Vagina (tissue), 2 donors: Measurements from ENCODE around the gene TIMP3. TPM values are rescaled to one million over a fixed set of nuclear protein-coding genes. Genes with fewer than 3 reads are reported as not detected.

ENCODE experiments used
- DNase-seq, 2 donors: peaks; one replicate each; pipeline ENCODE4 v3.0.0-alpha.2; 2017; ENCODE audit errors: extremely low spot score in 2 of 2
- H3K27ac ChIP-seq: fragments of 200-600 bp; sonication (generic); one replicate; pipeline ENCODE4 v1.5.1; 2019
- H3K27me3 ChIP-seq: fragments of 200-600 bp; sonication (generic); one replicate; pipeline ENCODE4 v1.5.1; 2019
- H3K36me3 ChIP-seq, 2 donors: fragments of 200-600 bp; sonication (generic); one replicate each; pipeline ENCODE4 v1.5.1; 2017 to 2019
- H3K4me1 ChIP-seq: fragments of 200-600 bp; sonication (generic); one replicate; pipeline ENCODE4 v1.5.1; 2019
- H3K4me3 ChIP-seq, 2 donors: fragments of 200-600 bp; sonication (generic); 1 replicate in 1 of 2; 2 replicates in 1 of 2; pipeline ENCODE4 v1.5.1; 2016 to 2019
- H3K9me3 ChIP-seq: fragments of 200-600 bp; sonication (generic); one replicate; pipeline ENCODE4 v1.5.1; 2019
- POLR2A ChIP-seq, 2 donors: fragments of 450-650 bp; IDR thresholded peaks; one replicate each; pipeline ENCODE4 v1.6.1; 2017; ENCODE audit warnings: antibody characterized with exemption in 2 of 2, mild to moderate bottlenecking in 2 of 2, moderate library complexity in 2 of 2
- POLR2AphosphoS5 ChIP-seq, 2 donors: sonication (generic); formaldehyde crosslinking; IDR thresholded peaks; one replicate each; pipeline ENCODE4 v1.9.0; 2017; ENCODE audit warnings: antibody characterized with exemption in 2 of 2, mild to moderate bottlenecking in 2 of 2, low read depth in 1 of 2; ENCODE audit not compliant: insufficient read depth in 1 of 2
- intact Hi-C: fragments of 100-400 bp; cut with DNase I; formaldehyde crosslinking; loops from one replicate; pipeline ENCODE4 v1.15.1; 2023
- total RNA-seq: library from RNA; depleted of rRNA; stranded (reverse); fragments of >200 nt; gene quantifications from one replicate; pipeline ENCODE4 v1.2.3, GENCODE V29; 2016
- TF ChIP-seq, protein P1 (sequence below), 3 experiments: fragments of 450-650 bp in 2 of 3; fragments of 200-600 bp in 1 of 3; sonication (generic) in 1 of 3; IDR thresholded peaks; one replicate each; pipeline ENCODE4 v1.5.1; 2017 to 2019; ENCODE audit warnings: antibody characterized with exemption in 3 of 3, mild to moderate bottlenecking in 2 of 3, moderate library complexity in 2 of 3

The TIMP3 gene
- total RNA-seq, 1 donor from 2014 or later, result 262 TPM

DNA sequence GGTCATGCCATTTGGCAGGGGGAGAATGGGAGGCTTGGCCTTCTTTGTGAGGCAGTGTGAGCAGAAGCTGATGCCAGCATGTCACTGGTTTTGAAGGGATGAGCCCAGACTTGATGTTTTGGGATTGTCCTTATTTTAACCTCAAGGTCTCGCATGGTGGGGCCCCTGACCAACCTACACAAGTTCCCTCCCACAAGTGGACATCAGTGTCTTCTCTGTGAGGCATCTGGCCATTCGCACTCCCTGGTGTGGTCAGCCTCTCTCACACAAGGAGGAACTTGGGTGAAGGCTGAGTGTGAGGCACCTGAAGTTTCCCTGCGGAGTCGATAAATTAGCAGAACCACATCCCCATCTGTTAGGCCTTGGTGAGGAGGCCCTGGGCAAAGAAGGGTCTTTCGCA is 59.8 kb downstream of the TIMP3 start:
- TF ChIP-seq POLR2AphosphoS5 (IDR thresholded peaks at IDR 0.05; ENCODE audit: insufficient read depth in 1 of 2, low read depth in 1 of 2) (peak in 1 of 2 donors; percentile 28), POLR2A (IDR thresholded peaks at IDR 0.05) (no peak)
- TF ChIP-seq, protein P1, sequence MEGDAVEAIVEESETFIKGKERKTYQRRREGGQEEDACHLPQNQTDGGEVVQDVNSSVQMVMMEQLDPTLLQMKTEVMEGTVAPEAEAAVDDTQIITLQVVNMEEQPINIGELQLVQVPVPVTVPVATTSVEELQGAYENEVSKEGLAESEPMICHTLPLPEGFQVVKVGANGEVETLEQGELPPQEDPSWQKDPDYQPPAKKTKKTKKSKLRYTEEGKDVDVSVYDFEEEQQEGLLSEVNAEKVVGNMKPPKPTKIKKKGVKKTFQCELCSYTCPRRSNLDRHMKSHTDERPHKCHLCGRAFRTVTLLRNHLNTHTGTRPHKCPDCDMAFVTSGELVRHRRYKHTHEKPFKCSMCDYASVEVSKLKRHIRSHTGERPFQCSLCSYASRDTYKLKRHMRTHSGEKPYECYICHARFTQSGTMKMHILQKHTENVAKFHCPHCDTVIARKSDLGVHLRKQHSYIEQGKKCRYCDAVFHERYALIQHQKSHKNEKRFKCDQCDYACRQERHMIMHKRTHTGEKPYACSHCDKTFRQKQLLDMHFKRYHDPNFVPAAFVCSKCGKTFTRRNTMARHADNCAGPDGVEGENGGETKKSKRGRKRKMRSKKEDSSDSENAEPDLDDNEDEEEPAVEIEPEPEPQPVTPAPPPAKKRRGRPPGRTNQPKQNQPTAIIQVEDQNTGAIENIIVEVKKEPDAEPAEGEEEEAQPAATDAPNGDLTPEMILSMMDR (IDR thresholded peaks at IDR 0.05), result no peak
- peaks cover 0 to 51% of the 10 kb centered on the region in 2 donors for H3K36me3 ChIP-seq
- no peak overlapping the region for H3K4me3 ChIP-seq
- no peak for DNase-seq
- H3K9me3 ChIP-seq, result no peaks in the 10 kb centered on the region
- intact Hi-C loops, result no loop called here
- H3K27me3 ChIP-seq, result no peaks in the 10 kb centered on the region
- no peaks in the 10 kb centered on the region for H3K4me1 ChIP-seq
- no peak overlapping the region for H3K27ac ChIP-seq

DNA sequence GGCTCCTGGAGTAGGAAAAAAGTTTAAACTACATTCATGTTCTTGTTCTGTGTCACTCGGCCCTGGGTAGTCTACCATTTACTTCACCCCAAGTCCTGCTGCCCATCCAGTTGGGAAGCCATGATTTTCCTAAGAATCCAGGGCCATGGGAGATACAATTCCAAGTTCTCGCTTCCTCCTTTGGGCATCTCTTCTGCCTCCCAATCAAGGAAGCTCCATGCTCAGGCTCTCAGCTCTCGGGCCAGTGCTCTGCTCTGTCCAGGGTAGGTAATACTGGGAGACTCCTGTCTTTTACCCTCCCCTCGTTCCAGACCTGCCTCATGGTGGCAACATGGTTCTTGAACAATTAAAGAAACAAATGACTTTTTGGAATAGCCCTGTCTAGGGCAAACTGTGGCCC is 60.6 kb downstream of the TIMP3 start:
- peaks cover 0 to 49% of the 10 kb centered on the region in 2 donors for H3K36me3 ChIP-seq
- no peak overlapping the region for H3K4me3 ChIP-seq
- no peak overlapping the region for H3K27ac ChIP-seq
- H3K27me3 ChIP-seq, result no peaks in the 10 kb centered on the region
- TF ChIP-seq POLR2AphosphoS5 (IDR thresholded peaks at IDR 0.05; ENCODE audit: insufficient read depth in 1 of 2, low read depth in 1 of 2), result no peak
- TF ChIP-seq POLR2A (IDR thresholded peaks at IDR 0.05), result no peak
- TF ChIP-seq, protein P1 (IDR thresholded peaks at IDR 0.05), result no peak
- H3K9me3 ChIP-seq, result no peaks in the 10 kb centered on the region
- no peak for DNase-seq
- no peaks in the 10 kb centered on the region for H3K4me1 ChIP-seq
- intact Hi-C loops, result no loop called here

DNA sequence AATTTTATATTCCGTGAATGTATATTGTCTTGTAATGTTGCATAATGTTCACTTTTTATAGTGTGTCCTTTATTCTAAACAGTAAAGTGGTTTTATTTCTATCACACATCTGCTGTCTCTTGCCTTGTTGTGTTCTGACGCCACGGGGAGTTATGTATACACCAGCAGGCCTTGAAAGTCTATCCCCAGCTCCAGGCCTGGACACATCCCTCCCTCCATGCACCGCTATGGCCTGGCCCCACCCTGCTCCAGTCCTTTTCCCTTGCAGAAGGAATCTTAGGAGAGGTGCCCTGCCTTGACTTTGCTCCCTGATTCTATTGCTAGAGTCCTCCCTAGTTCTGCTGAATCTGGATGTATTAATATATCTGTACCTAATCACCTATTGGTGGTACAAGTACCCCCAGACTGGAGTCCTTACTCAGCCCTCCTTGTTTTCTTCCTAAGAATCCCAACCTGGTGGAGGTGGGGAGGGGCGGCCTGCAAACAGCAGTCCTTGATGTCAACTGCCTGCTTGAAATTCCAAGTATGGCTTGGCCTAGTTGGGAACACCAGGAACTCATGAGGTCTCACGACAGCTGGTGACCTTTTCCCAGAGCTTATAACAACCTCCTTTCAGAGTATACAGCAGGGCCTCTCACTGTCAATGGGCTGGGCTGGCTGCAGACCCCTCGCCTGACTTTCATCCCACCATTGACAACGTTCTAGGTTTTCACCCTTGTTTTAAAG is 61.6 kb downstream of the TIMP3 start:
- Histone ChIP-seq H3K4me3 (no peak overlapping the region), H3K36me3 (peaks cover 0 to 39% of the 10 kb centered on the region in 2 donors), H3K4me1 (no peaks in the 10 kb centered on the region), H3K27me3 (no peaks in the 10 kb centered on the region), H3K27ac (no peak overlapping the region), H3K9me3 (no peaks in the 10 kb centered on the region)
- no peak for TF ChIP-seq POLR2AphosphoS5 (IDR thresholded peaks at IDR 0.05; ENCODE audit: insufficient read depth in 1 of 2, low read depth in 1 of 2)
- TF ChIP-seq, protein P1 (IDR thresholded peaks at IDR 0.05), result no peak
- TF ChIP-seq POLR2A (IDR thresholded peaks at IDR 0.05), result no peak
- no peak for DNase-seq
- intact Hi-C loops, result no loop called here

DNA sequence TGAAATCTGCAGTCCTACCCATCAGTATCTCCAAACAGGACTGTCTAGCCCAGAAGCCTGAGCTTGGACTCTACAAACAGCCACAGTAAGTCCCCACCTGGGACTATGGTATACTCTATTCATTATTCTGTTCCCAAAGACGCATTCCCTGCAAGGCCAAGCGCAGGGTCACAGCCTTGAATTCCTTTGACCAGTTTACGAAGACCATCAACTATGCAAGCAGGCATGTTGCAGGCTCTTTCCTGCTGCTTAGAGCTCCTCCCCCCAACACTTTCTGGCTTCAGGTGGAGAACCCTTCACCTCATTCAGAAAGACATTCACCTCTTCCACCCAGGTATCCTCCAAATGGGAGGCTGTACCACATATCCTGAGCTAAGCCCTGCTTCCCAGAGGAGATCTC is 62.5 kb downstream of the TIMP3 start:
- H3K27me3 ChIP-seq, result no peaks in the 10 kb centered on the region
- H3K4me3 ChIP-seq, result no peak overlapping the region
- H3K9me3 ChIP-seq, result no peaks in the 10 kb centered on the region
- peaks cover 0 to 32% of the 10 kb centered on the region in 2 donors for H3K36me3 ChIP-seq
- DNase-seq, result no peak
- intact Hi-C loops, result no loop called here
- TF ChIP-seq, protein P1 (IDR thresholded peaks at IDR 0.05), result no peak
- no peak for TF ChIP-seq POLR2A (IDR thresholded peaks at IDR 0.05)
- no peak for TF ChIP-seq POLR2AphosphoS5 (IDR thresholded peaks at IDR 0.05; ENCODE audit: insufficient read depth in 1 of 2, low read depth in 1 of 2)
- no peaks in the 10 kb centered on the region for H3K4me1 ChIP-seq
- no peak overlapping the region for H3K27ac ChIP-seq

DNA sequence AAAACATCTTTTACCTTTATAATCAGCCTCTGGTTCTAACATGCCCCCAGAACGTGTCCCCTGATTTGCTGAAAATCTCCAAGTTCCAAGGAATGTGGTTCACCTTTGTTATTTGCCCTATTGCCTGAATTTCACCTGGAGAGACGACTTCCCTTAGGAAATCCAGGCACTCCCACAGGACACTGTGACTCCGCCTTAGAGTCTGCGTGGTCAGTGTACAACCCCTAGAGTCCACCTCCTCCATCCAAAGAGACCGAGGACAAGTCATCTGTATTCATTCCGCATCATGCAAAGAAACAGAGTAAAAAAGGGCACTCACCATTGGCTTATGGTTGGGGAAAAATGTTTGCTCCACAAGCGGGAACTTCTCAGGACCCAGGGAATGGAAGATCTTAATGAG is 63.1 kb downstream of the TIMP3 start:
- intact Hi-C loops, result no loop called here
- H3K27ac ChIP-seq, result no peak overlapping the region
- TF ChIP-seq POLR2AphosphoS5 (IDR thresholded peaks at IDR 0.05; ENCODE audit: insufficient read depth in 1 of 2, low read depth in 1 of 2), result no peak
- no peak for TF ChIP-seq POLR2A (IDR thresholded peaks at IDR 0.05)
- TF ChIP-seq, protein P1 (IDR thresholded peaks at IDR 0.05), result no peak
- no peaks in the 10 kb centered on the region for H3K27me3 ChIP-seq
- H3K4me3 ChIP-seq, result no peak overlapping the region
- DNase-seq, result no peak
- no peaks in the 10 kb centered on the region for H3K9me3 ChIP-seq
- peaks cover 0 to 27% of the 10 kb centered on the region in 2 donors for H3K36me3 ChIP-seq
- no peaks in the 10 kb centered on the region for H3K4me1 ChIP-seq
